Measurements from ENCODE around the gene SCGB1D1.

DNA sequence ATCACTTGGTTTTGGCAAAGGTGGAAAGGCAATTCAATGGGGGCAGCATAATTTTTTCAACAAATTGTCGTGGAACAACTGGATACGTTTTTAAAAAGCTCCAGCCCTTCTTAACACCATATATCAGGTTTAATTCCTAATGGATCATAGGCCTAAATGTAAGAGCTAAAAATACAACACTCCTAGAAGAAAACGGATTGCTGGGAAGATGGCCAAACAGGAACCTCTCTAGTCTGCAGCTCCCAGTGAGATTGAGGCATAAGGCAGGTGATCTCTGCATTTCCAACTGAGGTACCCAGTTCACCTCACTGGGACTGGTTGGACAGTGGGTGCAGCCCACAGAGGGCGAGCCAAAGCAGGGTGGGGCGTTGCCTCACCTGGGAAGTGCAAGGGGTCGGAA, 32.4 kb upstream of the SCGB1D1 start:
- TF ChIP-seq, protein P1, sequence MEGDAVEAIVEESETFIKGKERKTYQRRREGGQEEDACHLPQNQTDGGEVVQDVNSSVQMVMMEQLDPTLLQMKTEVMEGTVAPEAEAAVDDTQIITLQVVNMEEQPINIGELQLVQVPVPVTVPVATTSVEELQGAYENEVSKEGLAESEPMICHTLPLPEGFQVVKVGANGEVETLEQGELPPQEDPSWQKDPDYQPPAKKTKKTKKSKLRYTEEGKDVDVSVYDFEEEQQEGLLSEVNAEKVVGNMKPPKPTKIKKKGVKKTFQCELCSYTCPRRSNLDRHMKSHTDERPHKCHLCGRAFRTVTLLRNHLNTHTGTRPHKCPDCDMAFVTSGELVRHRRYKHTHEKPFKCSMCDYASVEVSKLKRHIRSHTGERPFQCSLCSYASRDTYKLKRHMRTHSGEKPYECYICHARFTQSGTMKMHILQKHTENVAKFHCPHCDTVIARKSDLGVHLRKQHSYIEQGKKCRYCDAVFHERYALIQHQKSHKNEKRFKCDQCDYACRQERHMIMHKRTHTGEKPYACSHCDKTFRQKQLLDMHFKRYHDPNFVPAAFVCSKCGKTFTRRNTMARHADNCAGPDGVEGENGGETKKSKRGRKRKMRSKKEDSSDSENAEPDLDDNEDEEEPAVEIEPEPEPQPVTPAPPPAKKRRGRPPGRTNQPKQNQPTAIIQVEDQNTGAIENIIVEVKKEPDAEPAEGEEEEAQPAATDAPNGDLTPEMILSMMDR (IDR thresholded peaks at IDR 0.05), result no peak
- TF ChIP-seq EZH2 (IDR thresholded peaks at IDR 0.05), result no peak
